Fibroblast of lung (primary cell): ENCODE results near the gene HDAC8.

Source experiments
- EZH2 ChIP-seq: IDR thresholded peaks from 2 replicates; pipeline ENCODE4 v1.5.1; 2012; ENCODE audit warnings: low read length, control low read depth, mild to moderate bottlenecking; ENCODE audit errors: missing control alignments
- TF ChIP-seq, protein P1 (sequence below), 2 donors: IDR thresholded peaks in 1 of 2; conservative IDR thresholded peaks in 1 of 2; 1 replicate in 1 of 2; 2 replicates in 1 of 2; pipeline ENCODE4 v1.5.1; 2011 to 2012; ENCODE audit warnings: low read length in 2 of 2, control low read depth in 1 of 2, inconsistent platforms in 1 of 2, low read depth in 1 of 2, mild to moderate bottlenecking in 1 of 2

DNA sequence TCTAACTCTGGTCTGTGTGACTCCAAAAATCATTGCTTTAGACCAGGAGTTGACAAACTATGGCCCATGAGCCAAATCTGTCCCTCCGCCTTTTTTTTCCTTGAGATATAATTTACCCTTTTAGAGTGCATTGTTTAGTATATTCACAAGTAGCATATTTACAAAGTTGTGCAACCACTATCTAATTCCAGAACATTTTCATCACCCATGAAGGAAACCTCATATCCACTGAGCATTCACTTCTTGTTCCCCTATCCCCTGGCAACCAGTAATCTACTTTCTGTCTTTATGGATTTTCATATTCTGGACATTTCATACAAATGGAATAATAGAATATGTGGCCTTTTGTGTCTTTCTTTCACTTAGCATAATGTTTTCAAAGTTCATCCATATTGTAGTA lies 199.5 kb downstream of the HDAC8 start:
- no peak for TF ChIP-seq EZH2
- TF ChIP-seq, protein P1, sequence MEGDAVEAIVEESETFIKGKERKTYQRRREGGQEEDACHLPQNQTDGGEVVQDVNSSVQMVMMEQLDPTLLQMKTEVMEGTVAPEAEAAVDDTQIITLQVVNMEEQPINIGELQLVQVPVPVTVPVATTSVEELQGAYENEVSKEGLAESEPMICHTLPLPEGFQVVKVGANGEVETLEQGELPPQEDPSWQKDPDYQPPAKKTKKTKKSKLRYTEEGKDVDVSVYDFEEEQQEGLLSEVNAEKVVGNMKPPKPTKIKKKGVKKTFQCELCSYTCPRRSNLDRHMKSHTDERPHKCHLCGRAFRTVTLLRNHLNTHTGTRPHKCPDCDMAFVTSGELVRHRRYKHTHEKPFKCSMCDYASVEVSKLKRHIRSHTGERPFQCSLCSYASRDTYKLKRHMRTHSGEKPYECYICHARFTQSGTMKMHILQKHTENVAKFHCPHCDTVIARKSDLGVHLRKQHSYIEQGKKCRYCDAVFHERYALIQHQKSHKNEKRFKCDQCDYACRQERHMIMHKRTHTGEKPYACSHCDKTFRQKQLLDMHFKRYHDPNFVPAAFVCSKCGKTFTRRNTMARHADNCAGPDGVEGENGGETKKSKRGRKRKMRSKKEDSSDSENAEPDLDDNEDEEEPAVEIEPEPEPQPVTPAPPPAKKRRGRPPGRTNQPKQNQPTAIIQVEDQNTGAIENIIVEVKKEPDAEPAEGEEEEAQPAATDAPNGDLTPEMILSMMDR (conservative IDR thresholded peaks at IDR 0.05 in 1 of 2, IDR thresholded peaks at IDR 0.05 in 1 of 2; ENCODE audit: low read depth in 1 of 2, low read length in 2 of 2): no peak
